ENCODE data around the gene CHL1. TPM values are rescaled to one million over a fixed set of nuclear protein-coding genes. Genes with fewer than 3 reads are reported as not detected.

The CHL1 gene
- total RNA-seq, 2 experiments from 2014 or later: not detected

DNA sequence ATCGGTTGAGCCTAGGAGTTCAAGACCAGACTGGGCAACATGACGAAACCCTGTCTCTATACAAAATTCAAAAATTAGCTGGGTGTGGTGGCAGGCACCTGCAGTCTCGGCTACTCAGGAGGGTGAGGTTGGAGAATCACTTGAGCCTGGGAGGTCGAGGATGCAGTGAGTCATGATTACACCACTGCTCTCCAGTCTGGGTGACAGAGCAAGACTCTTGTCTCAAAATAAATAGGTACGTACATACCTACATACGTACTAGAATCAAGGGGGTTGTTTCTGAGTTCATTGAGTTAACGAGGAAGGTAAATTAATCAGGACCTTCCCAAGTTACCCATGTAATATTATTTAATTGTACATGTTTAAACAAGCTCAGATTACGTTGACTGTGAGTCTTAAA, 97.5 kb downstream of the CHL1 start:
- Mint-ChIP-seq H3K27me3 (no peaks in the 10 kb centered on the region), H3K36me3 (ENCODE audit: low read depth) (no peaks in the 10 kb centered on the region), H3K4me3 (no peak overlapping the region), H3K4me1 (no peaks in the 10 kb centered on the region), H3K9me3 (ENCODE audit: low read depth) (peaks cover 5% of the 10 kb centered on the region), H3K27ac (no peak overlapping the region)
- ATAC-seq: no peak
- ChIA-PET CTCF (no interaction called here), POLR2A (no interaction called here)
- DNase-seq: no peak
- intact Hi-C loops (cut with DNase I, micrococcal nuclease): no loop called here

GRCh38 chr3:294581-294980, 98.0 kb downstream of the CHL1 start:
- DNase-seq (no peak), ATAC-seq (no peak)
- Mint-ChIP-seq H3K9me3 (ENCODE audit: low read depth) (peaks cover 5% of the 10 kb centered on the region), H3K4me1 (no peaks in the 10 kb centered on the region), H3K27me3 (no peaks in the 10 kb centered on the region), H3K27ac (no peak overlapping the region), H3K4me3 (no peak overlapping the region), H3K36me3 (ENCODE audit: low read depth) (no peaks in the 10 kb centered on the region)
- intact Hi-C loops (cut with DNase I, micrococcal nuclease): no loop called here
- ChIA-PET POLR2A (interaction anchor here (0.8 kb wide), 1 partner anchor 129 kb away, joined by 6 read pairs; no protein-coding TSS in a partner anchor), CTCF (interaction anchor here (0.7 kb wide), 1 partner anchor 836 kb away, joined by 3 read pairs; no protein-coding TSS in a partner anchor)

GRCh38 chr3:295166-295565, 98.6 kb downstream of the CHL1 start:
- DNase-seq (no peak), ATAC-seq (no peak)
- ChIA-PET POLR2A (interaction anchor here (0.8 kb wide), 1 partner anchor 129 kb away, joined by 6 read pairs; no protein-coding TSS in a partner anchor), CTCF (interaction anchor here (0.7 kb wide), 1 partner anchor 836 kb away, joined by 3 read pairs; no protein-coding TSS in a partner anchor)
- Mint-ChIP-seq H3K9me3 (ENCODE audit: low read depth) (peaks cover 5% of the 10 kb centered on the region), H3K4me1 (no peaks in the 10 kb centered on the region), H3K4me3 (no peak overlapping the region), H3K36me3 (ENCODE audit: low read depth) (no peaks in the 10 kb centered on the region), H3K27me3 (no peaks in the 10 kb centered on the region), H3K27ac (no peak overlapping the region)
- intact Hi-C loops (cut with DNase I, micrococcal nuclease): no loop called here

DNA sequence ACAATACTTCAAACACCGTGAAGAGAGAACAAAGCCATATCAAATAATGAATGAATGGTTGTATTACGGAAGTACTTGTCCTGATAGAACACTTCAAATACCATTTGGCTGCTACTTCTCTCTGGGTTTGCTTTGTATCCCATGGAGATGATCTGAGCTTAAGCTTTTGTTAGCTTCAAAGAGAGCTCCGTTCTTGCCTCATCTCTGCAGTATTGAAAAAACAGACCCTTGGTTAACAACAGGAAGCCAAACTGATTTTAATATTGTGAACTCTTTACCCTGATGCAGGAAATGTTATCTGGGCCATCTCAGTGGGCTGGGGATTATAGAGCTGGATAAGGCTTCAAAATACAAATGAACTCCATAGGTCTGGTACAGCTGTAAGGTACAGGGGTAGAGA, 101.0 kb downstream of the CHL1 start:
- Mint-ChIP-seq H3K27ac (no peak overlapping the region), H3K4me1 (no peaks in the 10 kb centered on the region), H3K4me3 (no peak overlapping the region), H3K9me3 (ENCODE audit: low read depth) (peaks cover 5% of the 10 kb centered on the region), H3K27me3 (no peaks in the 10 kb centered on the region), H3K36me3 (ENCODE audit: low read depth) (no peaks in the 10 kb centered on the region)
- no peak for DNase-seq
- CTCF ChIA-PET: interaction anchor here (0.6 kb wide), 1 partner anchor 482 kb away, joined by 3 read pairs; no protein-coding TSS in a partner anchor
- intact Hi-C loops (cut with DNase I, micrococcal nuclease): no loop called here
- POLR2A ChIA-PET: no interaction called here
- no peak for ATAC-seq

DNA sequence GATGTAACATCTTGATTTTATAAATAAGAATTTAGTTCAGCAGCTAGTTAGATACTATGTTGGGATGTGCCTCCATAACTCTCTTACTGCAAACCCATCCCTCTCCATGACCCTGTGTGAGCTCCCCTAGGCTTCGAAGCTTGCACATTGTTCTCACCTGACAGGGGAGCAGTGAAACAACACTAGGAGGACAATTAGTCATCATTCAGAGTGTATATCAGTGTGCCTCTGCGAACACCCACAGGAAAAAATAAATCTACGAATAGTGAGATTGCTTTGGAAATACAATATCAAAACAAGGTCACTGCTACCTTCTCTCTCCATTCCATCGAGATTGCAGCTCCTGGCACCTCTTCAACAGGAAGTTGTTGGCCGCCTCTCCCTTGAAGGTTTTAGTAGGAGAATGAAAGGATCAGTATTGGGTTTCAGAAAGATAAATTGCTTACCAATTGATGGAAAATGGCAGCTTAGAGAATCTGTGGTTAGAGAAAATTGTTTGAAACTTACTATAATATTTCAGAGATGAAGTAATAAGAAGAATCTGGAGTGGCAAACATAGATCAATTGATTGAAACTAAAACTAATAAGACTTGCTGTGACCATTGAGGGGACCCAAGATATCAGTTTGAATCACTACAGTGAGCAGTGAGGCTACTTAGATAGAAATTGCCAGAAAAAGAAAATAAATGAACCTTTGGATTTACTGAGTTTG, 103.2 kb downstream of the CHL1 start:
- no peaks in the 10 kb centered on the region for H3K27me3 Mint-ChIP-seq
- H3K4me1 Mint-ChIP-seq: no peaks in the 10 kb centered on the region
- no peak overlapping the region for H3K4me3 Mint-ChIP-seq
- ATAC-seq (no peak), DNase-seq (no peak)
- no peaks in the 10 kb centered on the region for H3K36me3 Mint-ChIP-seq (ENCODE audit: low read depth)
- intact Hi-C loops (cut with DNase I, micrococcal nuclease): no loop called here
- ChIA-PET CTCF (no interaction called here), POLR2A (no interaction called here)
- peaks cover 3% of the 10 kb centered on the region for H3K9me3 Mint-ChIP-seq (ENCODE audit: low read depth)
- H3K27ac Mint-ChIP-seq: no peak overlapping the region

- no peak for ATAC-seq
- DNase-seq: no peak
Observed at GRCh38 chr3:307182-307581, 110.6 kb downstream of the CHL1 start.

DNA sequence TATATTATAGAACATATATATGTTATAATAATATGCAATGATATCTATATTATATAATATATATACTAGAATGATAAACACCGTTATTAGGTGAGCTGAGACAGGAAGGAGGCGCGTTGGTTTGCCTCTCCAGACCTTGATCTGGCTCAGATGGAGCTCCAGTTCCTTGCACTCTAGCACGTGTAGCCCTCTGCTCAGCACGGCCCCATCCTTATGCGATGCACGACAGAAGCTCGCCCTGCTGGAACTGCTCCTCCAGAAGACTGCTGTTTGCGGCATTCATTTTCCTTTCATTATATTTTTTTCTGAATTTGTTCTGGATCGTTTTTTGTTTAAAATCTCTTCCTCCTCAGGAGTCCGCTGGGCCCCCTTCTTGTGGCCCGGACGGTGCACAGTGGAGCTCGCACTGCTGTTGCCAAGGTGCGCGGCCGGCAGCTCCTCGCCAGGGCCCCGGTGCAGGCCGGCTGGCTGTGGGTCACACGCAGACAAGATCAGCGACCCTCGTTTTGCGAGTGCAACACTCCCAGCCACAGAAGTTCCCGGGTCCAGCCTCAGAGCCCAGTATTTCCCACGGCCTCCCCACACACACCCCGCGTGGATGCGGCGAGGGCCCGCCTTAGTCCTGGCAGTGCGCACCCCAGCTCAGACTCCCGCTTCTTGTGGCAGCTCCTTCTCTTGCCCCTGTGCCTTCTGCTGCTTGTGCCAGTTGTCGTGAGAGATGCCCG, 112.2 kb downstream of the CHL1 start:
- ChIA-PET POLR2A (no interaction called here), CTCF (no interaction called here)
- ATAC-seq (no peak), DNase-seq (no peak)
- Mint-ChIP-seq H3K4me1 (no peaks in the 10 kb centered on the region), H3K4me3 (no peak overlapping the region), H3K27me3 (peaks cover 2% of the 10 kb centered on the region), H3K36me3 (ENCODE audit: low read depth) (no peaks in the 10 kb centered on the region), H3K9me3 (ENCODE audit: low read depth) (no peaks in the 10 kb centered on the region), H3K27ac (no peak overlapping the region)
- intact Hi-C loops (cut with DNase I, micrococcal nuclease): no loop called here

More at GRCh38 chr3:307182-307581, 110.6 kb downstream of the CHL1 start:
- Mint-ChIP-seq H3K4me3 (no peak overlapping the region), H3K27me3 (peaks cover 2% of the 10 kb centered on the region), H3K4me1 (no peaks in the 10 kb centered on the region), H3K27ac (no peak overlapping the region), H3K36me3 (ENCODE audit: low read depth) (no peaks in the 10 kb centered on the region), H3K9me3 (ENCODE audit: low read depth) (no peaks in the 10 kb centered on the region)
- CTCF ChIA-PET: no interaction called here
- POLR2A ChIA-PET: no interaction called here
- intact Hi-C loops (cut with DNase I, micrococcal nuclease): no loop called here

GRCh38 chr3:312160-312733, 115.7 kb downstream of the CHL1 start:
- POLR2A ChIA-PET: no interaction called here
- no peak for ATAC-seq
- no peaks in the 10 kb centered on the region for H3K4me1 Mint-ChIP-seq

DNA sequence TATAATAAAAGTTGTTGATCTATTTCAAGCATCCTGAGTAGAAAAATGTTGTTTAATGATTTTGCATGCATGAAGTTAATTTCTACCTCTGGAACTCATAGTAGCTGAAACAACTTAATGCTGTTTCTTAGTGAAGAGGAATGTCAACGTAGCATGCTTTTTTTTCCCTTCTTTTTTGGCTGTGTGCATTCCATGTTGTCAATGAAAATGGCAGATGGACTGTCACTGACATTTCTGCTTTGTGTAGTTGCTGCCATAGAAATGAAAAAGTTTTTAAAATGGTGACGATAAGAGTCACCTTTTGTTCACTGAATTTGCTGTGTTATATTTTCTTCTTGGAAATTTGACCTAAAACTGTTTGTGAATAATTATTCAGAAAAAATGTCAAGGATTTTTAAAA, 116.3 kb downstream of the CHL1 start:
- no peak overlapping the region for H3K27ac Mint-ChIP-seq
- POLR2A ChIA-PET: no interaction called here

More at GRCh38 chr3:312160-312733, 115.7 kb downstream of the CHL1 start:
- Mint-ChIP-seq H3K9me3 (ENCODE audit: low read depth) (no peaks in the 10 kb centered on the region), H3K36me3 (ENCODE audit: low read depth) (no peaks in the 10 kb centered on the region), H3K4me3 (no peak overlapping the region), H3K27me3 (peaks cover 2% of the 10 kb centered on the region), H3K27ac (no peak overlapping the region)
- DNase-seq: no peak
- CTCF ChIA-PET: no interaction called here
- intact Hi-C loops (cut with DNase I, micrococcal nuclease): no loop called here

DNA sequence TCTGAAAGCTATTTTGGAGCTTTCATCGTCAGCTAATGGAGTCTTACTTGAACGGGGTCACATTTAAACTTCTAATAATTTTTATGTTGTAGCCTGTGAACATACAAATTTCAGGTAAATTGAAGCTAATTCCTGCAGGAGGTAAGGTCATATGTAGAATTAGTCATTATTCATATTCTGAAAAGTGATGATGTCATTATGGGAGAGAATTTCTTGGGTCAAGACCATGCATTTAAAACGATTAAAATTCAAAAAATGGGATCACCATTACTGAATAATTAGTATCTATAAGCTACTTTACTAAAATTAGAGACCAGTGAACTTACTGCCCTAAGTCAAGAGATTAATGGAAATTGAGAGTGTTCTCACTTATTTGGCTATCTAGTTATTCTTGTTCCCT, 120.4 kb downstream of the CHL1 start:
- ATAC-seq: no peak
- no peaks in the 10 kb centered on the region for H3K9me3 Mint-ChIP-seq (ENCODE audit: low read depth)
- no peak for DNase-seq
- no peaks in the 10 kb centered on the region for H3K27me3 Mint-ChIP-seq
- no peak overlapping the region for H3K4me3 Mint-ChIP-seq
- ChIA-PET CTCF (no interaction called here), POLR2A (no interaction called here)
- no peak overlapping the region for H3K27ac Mint-ChIP-seq
- H3K36me3 Mint-ChIP-seq (ENCODE audit: low read depth): no peaks in the 10 kb centered on the region
- no peaks in the 10 kb centered on the region for H3K4me1 Mint-ChIP-seq
- intact Hi-C loops (cut with DNase I, micrococcal nuclease): no loop called here

More for the DNA sequence above, 116.3 kb downstream of the CHL1 start:
- H3K9me3 Mint-ChIP-seq (ENCODE audit: low read depth): no peaks in the 10 kb centered on the region
- H3K27me3 Mint-ChIP-seq: peaks cover 2% of the 10 kb centered on the region
- DNase-seq (no peak), ATAC-seq (no peak)
- H3K4me1 Mint-ChIP-seq: no peaks in the 10 kb centered on the region
- CTCF ChIA-PET: no interaction called here
- no peak overlapping the region for H3K4me3 Mint-ChIP-seq
- H3K36me3 Mint-ChIP-seq (ENCODE audit: low read depth): no peaks in the 10 kb centered on the region
- intact Hi-C loops (cut with DNase I, micrococcal nuclease): no loop called here

DNA sequence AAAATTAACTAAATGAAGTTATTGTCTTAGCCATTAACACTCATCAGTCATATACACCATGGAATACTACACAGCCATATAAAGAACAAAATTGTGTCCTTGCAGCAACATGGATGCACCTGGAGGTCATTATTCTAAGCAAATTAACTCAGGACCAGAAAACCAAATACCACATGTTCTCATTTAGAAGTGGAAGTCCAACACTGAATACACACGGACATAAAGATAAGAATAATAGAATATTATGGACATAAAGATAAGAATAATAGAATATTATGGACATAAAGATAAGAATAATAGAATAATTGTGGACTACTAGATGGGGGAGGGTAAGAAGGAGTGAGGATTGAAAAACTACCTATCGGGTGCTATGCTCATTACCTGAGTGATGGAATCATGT, 122.3 kb downstream of the CHL1 start:
- no peaks in the 10 kb centered on the region for H3K27me3 Mint-ChIP-seq

GRCh38 chr3:324423-324822, 127.9 kb downstream of the CHL1 start:
- intact Hi-C loops (cut with DNase I, micrococcal nuclease): no loop called here
- ChIA-PET CTCF (no interaction called here), POLR2A (no interaction called here)
- Mint-ChIP-seq H3K9me3 (ENCODE audit: low read depth) (no peaks in the 10 kb centered on the region), H3K36me3 (ENCODE audit: low read depth) (no peaks in the 10 kb centered on the region), H3K27ac (no peak overlapping the region), H3K27me3 (no peaks in the 10 kb centered on the region), H3K4me3 (no peak overlapping the region), H3K4me1 (no peaks in the 10 kb centered on the region)
- ATAC-seq (no peak), DNase-seq (no peak)

More for the DNA sequence above, 122.3 kb downstream of the CHL1 start:
- Mint-ChIP-seq H3K4me3 (no peak overlapping the region), H3K4me1 (no peaks in the 10 kb centered on the region), H3K27ac (no peak overlapping the region), H3K9me3 (ENCODE audit: low read depth) (no peaks in the 10 kb centered on the region), H3K36me3 (ENCODE audit: low read depth) (no peaks in the 10 kb centered on the region)
- CTCF ChIA-PET: no interaction called here
- POLR2A ChIA-PET: no interaction called here
- ATAC-seq (no peak), DNase-seq (no peak)
- intact Hi-C loops (cut with DNase I, micrococcal nuclease): no loop called here
